Measurements from ENCODE around the gene PITRM1.
A peak's percentile ranks its signal among the peaks of the same experiment; 100 is the strongest.

Gene PITRM1

DNA sequence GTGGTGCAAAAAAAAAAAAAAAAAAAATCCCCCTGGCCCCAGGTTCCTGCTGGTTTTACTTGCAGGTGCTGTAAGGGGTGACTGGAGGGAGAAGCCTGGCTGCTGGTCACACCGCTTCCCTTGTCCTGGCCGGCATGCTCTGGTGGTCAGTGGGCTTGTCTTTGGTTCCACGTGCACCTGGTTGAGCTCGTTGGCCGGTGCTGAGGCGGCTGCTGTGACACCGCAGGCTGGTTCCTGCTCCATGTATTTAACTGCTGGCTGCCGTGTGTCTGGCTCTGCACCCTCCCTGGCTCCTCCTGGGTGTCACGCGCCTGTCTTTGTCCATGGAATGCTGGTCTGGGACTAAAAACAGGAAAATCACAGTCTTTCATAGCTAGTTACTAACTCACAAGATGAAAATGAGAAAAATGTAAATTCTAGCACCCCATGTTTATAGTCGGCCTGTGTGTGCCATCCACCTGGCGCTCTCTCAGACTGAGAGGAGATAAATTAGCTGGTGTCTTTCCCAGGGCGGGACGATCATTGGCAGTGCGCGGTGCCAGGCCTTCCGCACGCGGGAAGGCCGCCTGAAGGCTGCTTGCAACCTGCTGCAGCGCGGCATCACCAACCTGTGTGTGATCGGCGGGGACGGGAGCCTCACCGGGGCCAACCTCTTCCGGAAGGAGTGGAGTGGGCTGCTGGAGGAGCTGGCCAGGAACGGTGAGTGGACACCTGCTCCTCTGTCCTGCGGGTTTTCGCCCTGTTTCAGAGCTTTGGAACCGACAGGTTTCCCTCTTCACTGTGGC is 71.5 kb downstream of the PITRM1 start:
- no peak for DNase-seq (ENCODE audit: low read depth)

DNA sequence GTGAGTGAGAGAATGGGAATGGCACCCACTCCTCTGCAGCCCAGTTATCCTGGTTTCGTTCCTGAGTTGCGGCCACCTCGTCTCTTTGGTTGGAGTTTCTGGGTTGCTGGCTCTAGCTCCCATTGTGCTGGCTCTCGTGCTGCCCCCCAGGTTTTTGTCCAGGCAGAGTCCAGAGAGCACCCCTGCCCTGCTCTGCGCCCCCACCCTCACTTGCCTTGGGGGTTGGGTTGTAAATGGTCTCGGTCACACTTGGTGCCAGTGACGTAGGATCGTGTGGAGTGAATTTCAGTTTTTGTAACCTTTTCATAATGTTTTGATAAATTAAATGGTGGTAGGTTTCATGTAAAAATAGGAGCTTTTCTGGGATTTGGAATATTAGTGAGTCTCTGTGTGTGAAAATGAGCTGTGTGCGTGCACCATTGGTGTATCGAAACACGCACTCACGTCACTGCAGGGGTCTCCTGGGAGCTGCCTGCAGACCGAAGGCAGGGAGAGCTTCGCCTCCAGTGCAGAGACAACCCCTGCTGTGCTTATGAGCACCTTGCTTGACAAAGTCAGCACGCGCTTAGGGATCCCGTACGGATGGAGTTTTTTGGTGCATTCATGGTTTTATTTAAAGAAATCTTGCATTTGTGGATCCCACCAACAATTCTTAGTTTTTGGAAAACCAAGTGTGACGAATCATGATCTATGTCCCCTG is 72.3 kb downstream of the PITRM1 start:
- no peak for DNase-seq (ENCODE audit: low read depth)

DNA sequence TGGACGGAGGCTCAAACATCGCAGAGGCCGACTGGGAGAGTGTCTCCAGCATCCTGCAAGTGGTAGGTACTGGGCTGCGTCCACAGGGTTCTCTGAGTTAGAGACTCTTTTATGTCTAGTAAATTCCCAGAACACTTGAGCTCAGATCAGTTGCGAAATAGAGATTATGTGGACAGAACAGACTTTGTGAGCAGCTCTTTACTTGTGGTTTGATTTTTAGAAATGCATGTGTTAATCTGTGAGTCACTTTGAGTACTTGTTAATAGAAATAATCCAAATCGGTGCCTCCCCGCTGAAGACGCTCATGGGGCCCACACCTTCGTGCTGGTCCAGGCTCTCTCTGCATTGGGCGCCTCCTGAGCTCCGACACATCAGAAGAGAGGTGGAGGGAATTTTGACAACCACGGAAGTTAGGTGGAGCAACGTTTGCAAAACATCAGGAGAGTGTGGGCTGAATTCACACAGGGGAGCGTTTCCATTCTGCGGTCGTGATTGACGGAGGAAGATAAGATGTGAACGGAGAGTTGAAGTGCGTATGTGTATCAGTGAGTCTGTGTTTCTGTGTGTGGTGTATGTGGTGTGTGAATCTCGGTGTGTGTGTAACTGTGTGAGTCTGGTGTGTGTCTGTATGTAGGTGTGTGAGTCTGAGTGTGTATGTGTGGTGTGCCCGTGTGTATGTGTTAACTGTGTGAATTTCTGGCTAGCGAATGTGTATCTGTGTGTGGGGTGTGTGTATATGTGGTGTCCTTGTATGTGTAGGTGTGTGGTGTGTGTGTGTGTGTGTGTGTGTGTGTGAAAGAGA is 73.1 kb downstream of the PITRM1 start:
- peak; percentile 64 for DNase-seq (ENCODE audit: low read depth)

DNA sequence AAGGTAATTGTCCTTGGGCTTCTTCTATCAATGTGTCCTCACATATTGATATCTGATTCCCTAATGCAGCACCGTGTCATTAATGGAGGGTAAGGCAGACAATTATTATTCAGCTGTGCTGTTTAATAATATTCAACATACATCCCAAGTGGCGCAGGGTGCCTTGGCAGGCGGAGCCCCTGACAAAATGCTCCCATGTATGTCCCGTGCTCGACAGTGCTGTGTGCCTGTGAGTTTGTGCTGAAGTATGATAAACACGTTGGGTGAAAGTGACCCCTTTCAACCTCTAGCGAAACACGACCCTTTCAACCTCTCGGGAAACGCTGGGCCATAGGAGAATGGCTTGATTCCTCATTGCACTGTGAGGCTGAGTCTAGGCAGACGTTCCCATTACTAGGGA is 73.9 kb downstream of the PITRM1 start:
- DNase-seq (ENCODE audit: low read depth) = no peak

DNA sequence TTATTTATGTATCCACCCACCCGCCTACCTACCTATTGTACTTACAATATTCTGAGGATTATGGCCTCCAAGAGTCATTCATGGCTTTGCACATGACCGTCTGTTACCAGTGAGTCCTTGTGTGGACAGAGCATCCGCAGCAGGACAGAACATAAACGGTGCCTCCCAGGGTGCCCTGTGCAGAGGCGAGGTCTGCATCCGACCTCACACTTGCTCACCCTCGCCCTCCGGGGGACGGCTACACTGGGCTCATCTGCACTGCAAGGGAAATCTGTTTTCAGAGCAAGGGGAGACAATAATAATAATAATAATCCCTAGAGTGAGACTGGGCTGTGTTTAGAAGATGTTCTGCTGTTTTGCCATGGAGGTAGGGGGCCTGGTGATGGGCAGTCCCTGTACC is 75.4 kb downstream of the PITRM1 start:
- no peak for DNase-seq (ENCODE audit: low read depth)

DNA sequence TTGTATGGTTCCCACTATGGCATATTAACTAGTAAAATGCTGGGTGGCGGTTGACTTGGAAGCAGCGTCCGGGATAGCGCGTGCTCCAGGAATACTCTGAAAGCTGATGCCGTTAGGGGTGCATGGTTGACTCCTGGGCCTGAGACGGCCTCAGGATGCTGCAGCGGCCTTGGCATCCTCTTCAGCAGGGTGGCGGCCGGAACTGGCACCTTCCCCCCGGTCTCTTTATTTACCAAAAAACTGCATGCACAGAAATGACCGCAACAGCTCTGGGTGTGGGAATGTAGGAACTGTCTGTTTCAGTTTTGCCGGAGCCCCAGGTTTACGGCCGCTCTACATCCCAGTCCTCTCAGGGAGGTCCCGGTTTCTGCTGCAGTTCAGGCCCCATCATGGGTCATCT is 76.4 kb downstream of the PITRM1 start:
- no peak for DNase-seq (ENCODE audit: low read depth)

DNA sequence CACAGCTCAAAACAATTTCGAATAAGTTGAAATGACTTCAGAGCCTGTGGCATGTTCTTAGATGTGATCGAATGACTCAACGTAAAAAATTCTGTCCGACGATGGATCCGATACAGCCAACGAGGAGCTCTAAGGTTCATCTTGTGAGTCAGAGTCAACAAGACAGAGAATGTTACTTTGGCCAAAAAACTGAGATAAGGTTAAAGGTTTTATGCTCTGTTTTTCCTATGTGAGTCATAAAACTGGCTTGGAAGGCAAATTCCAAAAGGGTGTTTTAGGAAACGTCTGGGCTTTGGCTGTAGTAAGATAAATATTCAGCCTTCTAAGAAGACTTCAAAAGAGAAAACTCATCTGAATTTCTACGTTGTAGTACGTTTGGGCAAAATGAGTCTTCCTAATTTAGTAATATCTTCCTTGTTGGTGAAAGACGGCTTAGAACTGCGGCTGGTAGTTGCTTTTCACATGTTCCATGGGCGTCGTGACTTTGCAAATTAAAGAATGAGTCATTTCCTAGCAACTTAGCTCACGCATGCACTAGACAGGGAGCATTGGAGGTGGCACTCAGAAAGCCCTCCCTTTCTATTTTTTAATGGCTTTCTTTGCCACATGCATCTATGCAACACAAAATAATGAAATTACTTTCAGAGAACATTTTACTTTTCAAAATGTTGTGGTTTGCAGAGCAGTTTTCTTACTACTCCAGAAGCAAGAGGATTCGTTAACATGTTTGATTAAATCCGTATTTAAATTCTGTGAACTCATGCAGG is 77.0 kb downstream of the PITRM1 start:
- DNase-seq (ENCODE audit: low read depth) = peak; percentile 99

DNA sequence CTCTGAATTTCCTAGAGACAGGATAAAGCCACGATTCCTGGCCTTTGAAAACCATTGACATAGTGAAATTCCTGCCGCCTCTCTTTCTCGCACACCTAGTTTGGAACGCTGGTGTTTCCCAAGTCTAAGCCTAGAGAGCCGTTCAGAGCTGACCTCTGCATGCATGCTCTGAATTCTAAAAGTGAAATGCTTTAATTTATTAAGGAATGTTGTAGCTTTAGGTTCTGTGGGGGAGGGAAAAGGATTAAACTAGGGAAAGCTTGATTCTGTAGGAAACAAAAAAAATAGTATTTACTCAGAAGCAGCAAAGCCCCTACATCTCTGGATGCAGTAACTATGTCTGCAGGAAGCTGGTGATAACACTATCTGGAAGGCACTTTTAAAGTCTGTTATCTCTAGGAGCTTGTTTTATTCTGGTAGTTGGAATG is 78.0 kb downstream of the PITRM1 start:
- DNase-seq (ENCODE audit: low read depth) = peak; percentile 47

DNA sequence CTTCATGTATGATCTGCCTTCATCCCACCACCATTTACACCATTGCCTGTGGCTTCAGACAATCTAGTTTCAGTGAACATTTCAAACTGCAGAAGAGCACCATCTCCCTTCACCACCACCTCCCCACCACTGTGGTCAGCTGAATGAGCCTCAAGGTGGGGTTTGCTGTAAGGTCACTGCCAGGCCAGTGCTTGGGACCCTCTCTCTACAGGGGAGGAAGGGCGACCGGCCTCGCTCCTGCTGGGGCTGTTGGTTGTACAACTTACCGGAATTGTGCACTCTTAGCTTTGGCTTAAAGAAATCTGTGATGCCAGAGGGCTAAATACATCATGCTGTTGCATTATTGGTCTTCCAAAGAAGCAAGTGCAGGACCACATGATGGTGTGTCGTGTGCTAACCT is 78.6 kb downstream of the PITRM1 start:
- no peak for DNase-seq (ENCODE audit: low read depth)

DNA sequence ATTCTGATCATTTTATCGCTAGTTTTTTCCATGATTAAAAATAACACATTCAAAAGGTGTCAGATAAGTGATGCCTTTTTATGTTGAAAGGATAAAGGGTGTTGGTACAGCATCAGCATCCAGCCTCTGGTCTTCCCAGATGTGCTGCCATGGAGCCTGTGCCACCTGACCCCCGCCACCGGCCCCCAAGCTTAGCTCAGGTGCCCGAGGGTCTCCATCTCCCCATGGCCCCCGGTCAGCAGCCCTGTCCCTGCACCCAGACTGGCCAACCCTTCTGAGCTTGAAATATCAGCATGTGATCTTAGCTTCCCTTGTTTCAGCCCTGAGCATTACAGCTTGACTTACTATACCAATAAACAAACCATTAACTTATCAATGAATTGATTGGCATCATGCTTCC is 80.7 kb downstream of the PITRM1 start:
- no peak for DNase-seq (ENCODE audit: low read depth)

DNA sequence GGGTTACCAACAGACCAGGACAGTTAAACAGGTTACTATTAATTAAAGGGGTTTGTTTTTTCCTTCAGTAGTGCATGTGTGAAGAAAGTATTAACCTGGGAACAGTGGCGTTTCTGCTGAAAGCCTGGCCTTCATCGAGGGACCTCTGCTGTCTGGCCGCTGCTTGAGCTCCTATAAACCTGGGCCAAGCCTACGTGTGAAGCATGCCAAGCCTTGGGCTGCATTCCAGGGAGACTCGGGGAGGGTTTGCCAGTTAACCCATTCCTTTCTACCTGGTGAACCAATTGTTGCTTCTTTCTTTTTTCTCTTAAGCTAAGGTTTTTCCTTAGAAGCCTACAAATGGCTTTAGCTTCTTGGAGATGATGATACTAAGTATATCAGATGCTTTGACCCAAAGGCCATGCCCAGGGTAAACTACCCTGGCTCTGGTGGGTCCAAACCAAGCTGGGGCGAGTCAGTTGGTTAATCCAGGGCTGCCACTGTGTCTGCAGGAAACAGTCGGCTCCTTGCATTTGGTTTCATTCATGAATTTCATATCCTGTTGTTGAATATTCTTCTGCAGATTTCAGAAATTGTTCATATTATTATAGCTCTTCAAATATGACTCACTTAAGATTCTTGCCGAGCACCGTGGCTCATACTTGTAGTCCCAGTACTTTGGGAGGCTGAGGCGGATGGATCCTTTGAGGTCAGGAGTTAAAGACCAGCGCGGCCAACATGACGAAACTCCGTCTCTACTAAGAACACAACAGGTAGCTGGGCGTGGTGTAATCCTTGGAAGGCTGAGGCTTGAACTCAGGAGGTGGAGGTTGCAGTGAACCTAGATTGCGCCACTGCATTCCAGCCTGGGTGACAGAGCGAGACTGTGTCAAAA is 81.4 kb downstream of the PITRM1 start:
- peak; percentile 83 for DNase-seq (ENCODE audit: low read depth)

DNA sequence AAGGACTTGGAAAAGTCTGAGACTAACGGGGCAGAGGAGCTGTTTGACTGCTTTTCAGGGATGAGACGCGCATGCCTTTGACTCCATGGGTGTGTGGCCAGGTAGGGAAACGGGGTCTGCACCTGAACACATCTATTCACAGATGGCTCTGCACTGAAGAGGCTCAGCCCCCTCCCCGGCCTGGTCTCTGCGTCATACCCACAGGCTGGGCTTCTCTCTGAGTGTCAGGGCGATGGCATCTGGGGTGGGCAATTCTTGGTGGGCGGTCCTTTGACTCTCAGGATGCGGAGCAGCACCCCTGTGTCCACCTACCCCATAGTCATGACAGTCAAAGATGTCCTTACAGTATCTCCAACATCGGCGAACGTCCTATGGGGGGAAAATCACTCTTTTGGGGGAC is 82.2 kb downstream of the PITRM1 start:
- no peak for DNase-seq (ENCODE audit: low read depth)
